Hepatocyte (in vitro differentiated cells): Measurements from ENCODE around the gene TMCC1. TPM values are rescaled to one million over a fixed set of nuclear protein-coding genes. Genes with fewer than 3 reads are reported as not detected.

ENCODE experiments used
- DNase-seq: peaks from one replicate; pipeline ENCODE4 v3.0.0-alpha.2; 2016; ENCODE audit warnings: low spot score
- H2AFZ ChIP-seq: fragments of 200-600 bp; sonication (generic); 2 replicates; pipeline ENCODE4 v1.6.0; 2016; ENCODE audit warnings: antibody characterized with exemption, mild to moderate bottlenecking
- H3K27ac ChIP-seq: fragments of 200-600 bp; sonication (generic); 2 replicates; pipeline ENCODE4 v1.5.1; 2016; ENCODE audit warnings: mild to moderate bottlenecking
- H3K27me3 ChIP-seq: fragments of 200-600 bp; sonication (generic); 2 replicates; pipeline ENCODE4 v1.6.1; 2016
- H3K36me3 ChIP-seq: fragments of 200-600 bp; sonication (generic); replicated peaks from 2 replicates; pipeline ENCODE4 v1.5.1; 2016; ENCODE audit warnings: low read depth; ENCODE audit not compliant: insufficient read depth
- H3K4me1 ChIP-seq: fragments of 200-600 bp; sonication (generic); 2 replicates; pipeline ENCODE4 v1.5.1; 2016; ENCODE audit warnings: mild to moderate bottlenecking, moderate library complexity; ENCODE audit not compliant: insufficient read depth
- H3K4me2 ChIP-seq: fragments of 200-600 bp; sonication (generic); 2 replicates; pipeline ENCODE4 v1.6.0; 2016
- H3K4me3 ChIP-seq: fragments of 200-600 bp; sonication (generic); 2 replicates; pipeline ENCODE4 v1.5.1; 2016; ENCODE audit warnings: mild to moderate bottlenecking
- H3K79me2 ChIP-seq: fragments of 200-600 bp; sonication (generic); 2 replicates; pipeline ENCODE4 v1.6.0; 2017; ENCODE audit warnings: mild to moderate bottlenecking
- H3K9me2 ChIP-seq: fragments of 200-600 bp; sonication (generic); replicated peaks from 2 replicates; pipeline ENCODE4 v1.6.0; 2017; ENCODE audit warnings: mild to moderate bottlenecking; ENCODE audit not compliant: insufficient read depth
- H3K9me3 ChIP-seq: fragments of 200-600 bp; sonication (generic); 2 replicates; pipeline ENCODE4 v1.5.1; 2016; ENCODE audit warnings: low read depth, mild to moderate bottlenecking
- H4K20me1 ChIP-seq: fragments of 200-600 bp; sonication (generic); 2 replicates; pipeline ENCODE4 v1.6.0; 2016; ENCODE audit warnings: mild to moderate bottlenecking; ENCODE audit not compliant: insufficient read depth, poor library complexity, severe bottlenecking
- EZH2 ChIP-seq: fragments of 200-600 bp; sonication (generic); IDR thresholded peaks from 2 replicates; pipeline ENCODE4 v1.6.1; 2016; ENCODE audit warnings: antibody characterized with exemption, mild to moderate bottlenecking, borderline replicate concordance
- EZH2phosphoT487 ChIP-seq: fragments of 200-600 bp; sonication (generic); IDR thresholded peaks from one replicate; pipeline ENCODE4 v1.6.1; 2018; ENCODE audit warnings: antibody characterized with exemption, mild to moderate bottlenecking, low read depth, moderate library complexity; ENCODE audit not compliant: unreplicated experiment, severe bottlenecking
- WGBS: methylation state at CpG from one replicate; pipeline ENCODE4 v1.1.6; 2016; ENCODE audit warnings: low lambda C conversion rate; ENCODE audit errors: missing lambda C conversion rate; 5-methylcytosine and 5-hydroxymethylcytosine counted together
- polyA plus RNA-seq: library from polyadenylated mRNA; unstranded; fragments of >200 nt; fragmentation: Nextera tagmentation; extraction: Ambion mirVana; gene quantifications from 2 replicates; pipeline ENCODE4 v1.2.1, GENCODE V29; 2016
- total RNA-seq: library from RNA; depleted of rRNA; stranded (reverse); fragments of >200 nt; gene quantifications from 2 replicates; pipeline ENCODE4 v1.2.3, GENCODE V29; 2014
- TF ChIP-seq, protein P1 (sequence below): fragments of 200-600 bp; sonication (generic); IDR thresholded peaks from 2 replicates; pipeline ENCODE4 v1.5.1; 2016; ENCODE audit warnings: antibody characterized with exemption, mild to moderate bottlenecking; ENCODE audit not compliant: poor library complexity

The TMCC1 gene
- 17.3 and 25.7 TPM in 2 replicates for total RNA-seq
- polyA plus RNA-seq = 7.0 and 8.5 TPM in 2 replicates

DNA sequence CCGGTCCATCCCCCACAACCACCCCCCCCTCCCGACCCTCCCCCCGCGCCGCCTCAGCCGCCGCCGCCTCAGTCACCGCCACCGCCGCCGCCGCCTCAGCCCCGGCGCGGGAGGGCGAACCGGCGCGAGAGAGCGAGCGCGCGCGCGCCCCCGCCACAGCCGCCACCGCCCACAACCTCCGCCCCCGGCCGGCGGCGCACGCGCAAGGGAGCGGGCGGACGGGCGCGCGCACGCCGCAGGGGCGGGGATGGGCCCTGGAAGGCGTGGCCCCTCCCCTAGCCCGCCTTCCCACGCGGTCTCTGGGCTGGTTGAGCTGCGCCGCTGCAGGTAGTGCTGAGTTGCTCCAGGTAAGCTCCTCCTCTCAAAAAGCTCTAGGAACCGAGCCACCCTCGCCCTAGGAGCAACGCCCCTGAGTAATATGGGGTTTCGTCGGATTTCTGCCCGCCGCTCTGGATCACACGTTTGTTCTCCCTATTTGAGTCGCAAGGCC, at the start of gene TMCC1:
Gene TMCC1, minus strand, starts transcription at position 131 of the 490 bp plus-strand sequence.
- Histone ChIP-seq H3K4me3 (peak within 1 kb of the TSS; percentile 93), H3K4me1 (peaks cover 25% of the 10 kb centered on the region), H3K9me2 (no peaks in the 10 kb centered on the region), H3K79me2 (peaks cover 52% of the 10 kb centered on the region), H4K20me1 (peaks cover 10% of the 10 kb centered on the region), H3K4me2 (peak within 1 kb of the TSS; percentile 91), H2AFZ (peak within 1 kb of the TSS; percentile 88), H3K27me3 (no peaks in the 10 kb centered on the region), H3K27ac (peak within 1 kb of the TSS; percentile 100), H3K36me3 (no peaks in the 10 kb centered on the region), H3K9me3 (no peaks in the 10 kb centered on the region)
- TF ChIP-seq EZH2 (no peak), EZH2phosphoT487 (no peak)
- TF ChIP-seq, protein P1, sequence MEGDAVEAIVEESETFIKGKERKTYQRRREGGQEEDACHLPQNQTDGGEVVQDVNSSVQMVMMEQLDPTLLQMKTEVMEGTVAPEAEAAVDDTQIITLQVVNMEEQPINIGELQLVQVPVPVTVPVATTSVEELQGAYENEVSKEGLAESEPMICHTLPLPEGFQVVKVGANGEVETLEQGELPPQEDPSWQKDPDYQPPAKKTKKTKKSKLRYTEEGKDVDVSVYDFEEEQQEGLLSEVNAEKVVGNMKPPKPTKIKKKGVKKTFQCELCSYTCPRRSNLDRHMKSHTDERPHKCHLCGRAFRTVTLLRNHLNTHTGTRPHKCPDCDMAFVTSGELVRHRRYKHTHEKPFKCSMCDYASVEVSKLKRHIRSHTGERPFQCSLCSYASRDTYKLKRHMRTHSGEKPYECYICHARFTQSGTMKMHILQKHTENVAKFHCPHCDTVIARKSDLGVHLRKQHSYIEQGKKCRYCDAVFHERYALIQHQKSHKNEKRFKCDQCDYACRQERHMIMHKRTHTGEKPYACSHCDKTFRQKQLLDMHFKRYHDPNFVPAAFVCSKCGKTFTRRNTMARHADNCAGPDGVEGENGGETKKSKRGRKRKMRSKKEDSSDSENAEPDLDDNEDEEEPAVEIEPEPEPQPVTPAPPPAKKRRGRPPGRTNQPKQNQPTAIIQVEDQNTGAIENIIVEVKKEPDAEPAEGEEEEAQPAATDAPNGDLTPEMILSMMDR = no peak
- WGBS = under 1% methylated on average over 38 of the region's 60 CpGs
- DNase-seq = peak; percentile 96

DNA sequence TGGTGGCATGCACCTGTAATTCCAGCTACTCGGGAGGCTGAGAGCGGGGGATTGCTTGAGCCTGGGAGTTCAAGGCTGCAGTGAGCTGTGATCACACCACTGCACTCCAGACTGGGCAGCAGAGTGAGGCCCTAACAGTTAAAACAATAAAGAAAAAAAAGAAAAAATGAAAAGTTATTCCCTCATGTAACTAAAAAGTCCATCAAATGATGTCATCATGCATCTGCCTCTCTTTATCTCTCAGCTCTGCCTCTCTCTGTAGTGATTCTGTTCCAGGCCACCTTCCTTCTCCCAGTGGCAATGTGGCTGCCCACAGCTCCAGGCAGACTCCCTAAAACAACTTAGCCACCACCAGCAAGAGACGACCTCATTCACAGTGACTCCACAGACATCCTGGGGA, 49.5 kb upstream of the TMCC1 start:
- H3K4me2 ChIP-seq = no peak overlapping the region
- H3K79me2 ChIP-seq = no peaks in the 10 kb centered on the region
- H3K9me3 ChIP-seq = no peaks in the 10 kb centered on the region
- H3K27me3 ChIP-seq = no peaks in the 10 kb centered on the region
- H3K4me1 ChIP-seq = no peaks in the 10 kb centered on the region
- TF ChIP-seq, protein P1 = no peak
- TF ChIP-seq EZH2 (no peak), EZH2phosphoT487 (no peak)
- no peak for DNase-seq
- H3K27ac ChIP-seq = no peak overlapping the region
- no peaks in the 10 kb centered on the region for H3K9me2 ChIP-seq
- H3K4me3 ChIP-seq = no peak overlapping the region
- 93% methylated on average over 3 of the region's 3 CpGs for WGBS
- H4K20me1 ChIP-seq = no peaks in the 10 kb centered on the region
- H2AFZ ChIP-seq = no peak overlapping the region
- H3K36me3 ChIP-seq = no peaks in the 10 kb centered on the region

DNA sequence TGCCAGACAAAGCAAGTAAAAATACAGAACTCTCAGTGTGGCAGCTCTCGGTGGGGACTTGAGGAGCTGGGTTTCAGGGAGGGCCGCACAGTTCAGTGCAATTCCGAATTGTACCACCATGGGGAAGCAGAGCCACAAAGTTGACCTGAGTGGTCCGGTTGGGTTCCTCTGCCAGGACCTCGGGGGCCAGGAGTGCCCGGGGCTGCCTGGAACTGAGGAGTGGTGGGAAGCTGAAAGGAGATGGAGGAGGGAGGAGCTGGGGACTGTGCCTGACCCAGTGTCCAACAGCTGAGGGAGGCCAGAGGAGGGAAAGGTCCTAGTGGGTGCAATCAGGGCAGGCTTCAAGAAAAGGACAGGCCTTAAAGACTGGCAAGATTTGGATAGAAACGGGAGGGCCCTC, 48.8 kb upstream of the TMCC1 start:
- Histone ChIP-seq H3K4me1 (no peaks in the 10 kb centered on the region), H3K9me3 (no peaks in the 10 kb centered on the region), H3K79me2 (no peaks in the 10 kb centered on the region), H3K4me3 (no peak overlapping the region), H4K20me1 (no peaks in the 10 kb centered on the region), H3K27me3 (no peaks in the 10 kb centered on the region), H2AFZ (no peak overlapping the region), H3K27ac (no peak overlapping the region), H3K36me3 (no peaks in the 10 kb centered on the region), H3K9me2 (no peaks in the 10 kb centered on the region), H3K4me2 (no peak overlapping the region)
- WGBS = 16% methylated on average over 7 of the region's 7 CpGs
- peak; percentile 78 for DNase-seq
- no peak for TF ChIP-seq EZH2
- TF ChIP-seq, protein P1 = peak; percentile 88

DNA sequence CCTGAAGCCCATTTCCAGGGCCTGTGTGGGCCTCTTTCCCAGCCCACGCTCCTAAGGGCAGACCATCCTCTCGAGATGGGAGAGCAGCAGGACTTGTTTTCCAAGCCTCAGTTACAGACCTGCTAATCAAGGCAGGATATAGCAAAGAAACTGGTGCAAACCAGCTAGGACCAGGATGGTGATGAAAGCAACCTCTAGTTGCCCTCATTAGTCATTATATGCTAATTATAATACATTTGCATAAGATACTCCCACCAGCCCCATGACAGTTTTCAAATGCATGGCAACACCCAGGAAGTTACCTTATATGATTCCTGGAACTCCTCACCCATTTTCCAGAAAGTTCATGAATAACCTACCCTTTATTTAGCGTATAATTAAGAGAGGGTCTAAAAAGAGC, 46.6 kb upstream of the TMCC1 start:
- no peak for DNase-seq

More for the DNA sequence above, 46.6 kb upstream of the TMCC1 start:
- H2AFZ ChIP-seq = no peak overlapping the region
- H3K27me3 ChIP-seq = no peaks in the 10 kb centered on the region
- TF ChIP-seq, protein P1 = no peak
- TF ChIP-seq EZH2 = no peak
- no peak for TF ChIP-seq EZH2phosphoT487
- no peak overlapping the region for H3K4me3 ChIP-seq
- no peak overlapping the region for H3K4me2 ChIP-seq
- no peaks in the 10 kb centered on the region for H4K20me1 ChIP-seq
- H3K79me2 ChIP-seq = no peaks in the 10 kb centered on the region
- H3K9me2 ChIP-seq = no peaks in the 10 kb centered on the region
- H3K4me1 ChIP-seq = no peaks in the 10 kb centered on the region
- H3K9me3 ChIP-seq = no peaks in the 10 kb centered on the region
- no peaks in the 10 kb centered on the region for H3K36me3 ChIP-seq
- H3K27ac ChIP-seq = no peak overlapping the region
- 81% methylated on average over 3 of the region's 3 CpGs for WGBS
